MM.1S (cell line): ENCODE measurements around the gene NDST1.

ENCODE experiments used
- DNase-seq: peaks from one replicate; pipeline ENCODE4 v3.0.0-alpha.2; 2015
- H2AFZ ChIP-seq: fragments of 300-600 bp; sonication (generic); 2 replicates; pipeline ENCODE4 v1.6.0; 2016; ENCODE audit warnings: antibody characterized with exemption, low read length
- H3F3A ChIP-seq: fragments of 300-600 bp; sonication (generic); 2 replicates; pipeline ENCODE4 v1.6.1; 2016; ENCODE audit warnings: mild to moderate bottlenecking, antibody characterized with exemption, low read length, moderate library complexity, mixed read lengths; ENCODE audit not compliant: insufficient read depth
- H3K27ac ChIP-seq: fragments of 300-600 bp; sonication (generic); 2 replicates; pipeline ENCODE4 v1.5.1; 2016; ENCODE audit warnings: mild to moderate bottlenecking, low read length
- H3K27me3 ChIP-seq: fragments of 300-600 bp; sonication (generic); replicated peaks from 2 replicates; pipeline ENCODE4 v1.6.0; 2016; ENCODE audit warnings: low read length; ENCODE audit not compliant: insufficient read depth
- H3K36me3 ChIP-seq: fragments of 300-600 bp; sonication (generic); replicated peaks from 2 replicates; pipeline ENCODE4 v1.6.1; 2016; ENCODE audit warnings: mild to moderate bottlenecking, low read length, mixed read lengths; ENCODE audit not compliant: insufficient read depth
- H3K4me1 ChIP-seq: fragments of 300-600 bp; sonication (generic); 2 replicates; pipeline ENCODE4 v1.6.1; 2016; ENCODE audit warnings: low read length, mixed read lengths
- H3K4me2 ChIP-seq: fragments of 300-600 bp; sonication (generic); 2 replicates; pipeline ENCODE4 v1.6.0; 2016; ENCODE audit warnings: low read depth, low read length
- H3K4me3 ChIP-seq: fragments of 300-600 bp; sonication (generic); 2 replicates; pipeline ENCODE4 v1.5.1; 2016; ENCODE audit warnings: low read length, mixed read lengths
- H3K79me2 ChIP-seq: fragments of 300-600 bp; sonication (generic); 2 replicates; pipeline ENCODE4 v1.6.1; 2016; ENCODE audit warnings: mixed run types, low read length, mixed read lengths
- H3K9ac ChIP-seq: fragments of 300-600 bp; sonication (generic); 2 replicates; pipeline ENCODE4 v1.6.1; 2016; ENCODE audit warnings: low read length, mixed read lengths
- H3K9me2 ChIP-seq: fragments of 300-600 bp; sonication (generic); replicated peaks from 2 replicates; pipeline ENCODE4 v1.6.1; 2016; ENCODE audit warnings: mild to moderate bottlenecking, low read length, mixed read lengths; ENCODE audit not compliant: insufficient read depth
- H3K9me3 ChIP-seq: fragments of 300-600 bp; sonication (generic); replicated peaks from 2 replicates; pipeline ENCODE4 v1.6.1; 2016; ENCODE audit warnings: mild to moderate bottlenecking, low read length, mixed read lengths; ENCODE audit not compliant: insufficient read depth
- H4K20me1 ChIP-seq: fragments of 300-600 bp; sonication (generic); 2 replicates; pipeline ENCODE4 v1.6.1; 2016; ENCODE audit warnings: mild to moderate bottlenecking, low read length, moderate library complexity, mixed read lengths; ENCODE audit not compliant: insufficient read depth
- EZH2 ChIP-seq: fragments of 300-600 bp; sonication (generic); optimal IDR thresholded peaks from 2 replicates; pipeline ENCODE3; 2017; ENCODE audit warnings: low read depth, mild to moderate bottlenecking, antibody characterized with exemption, low read length, mixed read lengths
- EZH2phosphoT487 ChIP-seq: fragments of 300-600 bp; sonication (generic); IDR thresholded peaks from 2 replicates; pipeline ENCODE4 v1.6.1; 2018; ENCODE audit warnings: antibody characterized with exemption, low read length
- TF ChIP-seq, protein P1 (sequence below): fragments of 300-600 bp; sonication (generic); IDR thresholded peaks from 2 replicates; pipeline ENCODE4 v1.5.1; 2016; ENCODE audit warnings: antibody characterized with exemption, low read length, mixed read lengths

NDST1 gene

GRCh38 chr5:150559701-150560100 is 51.8 kb downstream of the NDST1 start:
- H3K9me3 ChIP-seq = no peaks in the 10 kb centered on the region
- no peak overlapping the region for H3K27ac ChIP-seq
- H3K27me3 ChIP-seq = no peaks in the 10 kb centered on the region
- no peak overlapping the region for H3K4me2 ChIP-seq
- no peak overlapping the region for H3K9ac ChIP-seq
- H3K4me3 ChIP-seq = no peak overlapping the region
- no peak for TF ChIP-seq EZH2phosphoT487
- no peak for TF ChIP-seq EZH2
- TF ChIP-seq, protein P1, sequence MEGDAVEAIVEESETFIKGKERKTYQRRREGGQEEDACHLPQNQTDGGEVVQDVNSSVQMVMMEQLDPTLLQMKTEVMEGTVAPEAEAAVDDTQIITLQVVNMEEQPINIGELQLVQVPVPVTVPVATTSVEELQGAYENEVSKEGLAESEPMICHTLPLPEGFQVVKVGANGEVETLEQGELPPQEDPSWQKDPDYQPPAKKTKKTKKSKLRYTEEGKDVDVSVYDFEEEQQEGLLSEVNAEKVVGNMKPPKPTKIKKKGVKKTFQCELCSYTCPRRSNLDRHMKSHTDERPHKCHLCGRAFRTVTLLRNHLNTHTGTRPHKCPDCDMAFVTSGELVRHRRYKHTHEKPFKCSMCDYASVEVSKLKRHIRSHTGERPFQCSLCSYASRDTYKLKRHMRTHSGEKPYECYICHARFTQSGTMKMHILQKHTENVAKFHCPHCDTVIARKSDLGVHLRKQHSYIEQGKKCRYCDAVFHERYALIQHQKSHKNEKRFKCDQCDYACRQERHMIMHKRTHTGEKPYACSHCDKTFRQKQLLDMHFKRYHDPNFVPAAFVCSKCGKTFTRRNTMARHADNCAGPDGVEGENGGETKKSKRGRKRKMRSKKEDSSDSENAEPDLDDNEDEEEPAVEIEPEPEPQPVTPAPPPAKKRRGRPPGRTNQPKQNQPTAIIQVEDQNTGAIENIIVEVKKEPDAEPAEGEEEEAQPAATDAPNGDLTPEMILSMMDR = no peak
- H4K20me1 ChIP-seq = no peaks in the 10 kb centered on the region
- DNase-seq = no peak
- no peaks in the 10 kb centered on the region for H3K79me2 ChIP-seq
- no peaks in the 10 kb centered on the region for H3K9me2 ChIP-seq
- no peaks in the 10 kb centered on the region for H3K36me3 ChIP-seq
- H2AFZ ChIP-seq = no peak overlapping the region
- peaks cover 9% of the 10 kb centered on the region for H3K4me1 ChIP-seq
- H3F3A ChIP-seq = no peaks in the 10 kb centered on the region

DNA sequence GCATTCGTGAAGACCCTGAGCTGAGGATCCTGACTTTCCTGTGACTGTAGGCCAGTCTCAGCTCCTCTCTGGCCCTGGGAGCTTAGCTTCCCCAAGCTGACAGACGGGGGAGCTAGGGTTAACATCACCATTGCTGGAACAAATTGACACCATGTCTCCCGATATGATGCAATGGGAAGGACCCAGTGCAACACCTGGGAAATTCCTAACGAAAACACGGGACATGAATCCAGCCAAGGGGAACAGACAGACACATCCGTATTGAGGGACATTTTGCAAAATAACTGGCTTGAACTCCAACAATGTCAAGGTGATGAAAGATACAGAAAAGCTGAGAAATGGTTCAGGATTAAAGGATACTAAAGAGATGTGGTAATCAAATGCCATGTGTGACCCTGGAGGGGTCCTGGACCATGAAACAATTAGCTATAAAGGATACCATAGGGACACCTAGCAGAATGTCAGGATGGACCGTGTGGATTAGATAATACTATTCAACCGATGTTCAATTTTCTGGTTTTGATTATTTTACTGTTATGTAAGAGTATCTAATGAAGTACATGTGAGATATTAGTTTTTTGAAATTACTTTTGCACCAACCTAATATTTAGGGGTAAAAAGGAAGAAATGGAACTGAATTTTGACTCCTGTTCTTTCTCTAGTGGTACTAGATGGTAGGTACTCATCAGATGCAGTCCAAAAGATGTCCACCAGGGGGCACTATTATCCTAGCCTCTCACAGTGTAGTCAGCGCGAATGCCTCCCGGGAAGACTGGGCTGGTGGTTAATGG is 52.7 kb downstream of the NDST1 start:
- H3K9me3 ChIP-seq = no peaks in the 10 kb centered on the region
- H3K36me3 ChIP-seq = no peaks in the 10 kb centered on the region
- H3K4me2 ChIP-seq = no peak overlapping the region
- no peak overlapping the region for H2AFZ ChIP-seq
- H3K27ac ChIP-seq = no peak overlapping the region
- H4K20me1 ChIP-seq = no peaks in the 10 kb centered on the region
- no peak overlapping the region for H3K9ac ChIP-seq
- no peak for TF ChIP-seq EZH2
- TF ChIP-seq, protein P1 = peak; percentile 83
- peak; percentile 86 for DNase-seq
- no peaks in the 10 kb centered on the region for H3F3A ChIP-seq
- no peaks in the 10 kb centered on the region for H3K27me3 ChIP-seq
- H3K79me2 ChIP-seq = no peaks in the 10 kb centered on the region
- no peak overlapping the region for H3K4me3 ChIP-seq
- H3K4me1 ChIP-seq = peaks cover 9% of the 10 kb centered on the region
- no peaks in the 10 kb centered on the region for H3K9me2 ChIP-seq

DNA sequence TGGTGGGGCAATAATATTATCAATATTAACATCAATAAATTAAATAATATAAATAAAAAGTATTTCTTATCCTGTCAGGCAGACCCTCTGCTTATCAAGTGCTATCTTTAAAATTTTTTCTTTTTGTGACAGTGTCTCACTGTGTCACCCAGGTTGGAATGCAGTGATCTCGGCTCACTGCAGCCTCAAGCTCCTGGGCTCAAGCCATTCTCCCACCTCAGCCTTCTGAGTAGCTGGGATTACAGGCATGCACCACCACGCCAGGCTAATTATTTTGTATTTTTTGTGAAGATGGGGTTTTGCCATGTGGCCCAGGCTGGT is 53.2 kb downstream of the NDST1 start:
- Histone ChIP-seq H3K36me3 (no peaks in the 10 kb centered on the region), H3K9me3 (no peaks in the 10 kb centered on the region), H3K4me1 (peaks cover 9% of the 10 kb centered on the region), H3F3A (no peaks in the 10 kb centered on the region), H3K27ac (no peak overlapping the region), H3K4me2 (no peak overlapping the region), H2AFZ (no peak overlapping the region), H3K27me3 (no peaks in the 10 kb centered on the region), H3K4me3 (no peak overlapping the region), H3K9me2 (no peaks in the 10 kb centered on the region), H3K79me2 (no peaks in the 10 kb centered on the region), H4K20me1 (no peaks in the 10 kb centered on the region), H3K9ac (no peak overlapping the region)
- DNase-seq = no peak
- TF ChIP-seq, protein P1 = no peak
- TF ChIP-seq EZH2phosphoT487 (no peak), EZH2 (no peak)
